DOHH2 (cell line): ENCODE results near the gene PRDM7.

Experiments used
- CTCF ChIP-seq: fragments of 200-600 bp; sonication (generic); IDR thresholded peaks from one replicate; pipeline ENCODE4 v1.5.1; 2014; ENCODE audit warnings: antibody characterized with exemption, mild to moderate bottlenecking, low read depth, low read length; ENCODE audit not compliant: poor library complexity, severe bottlenecking
- EZH2phosphoT487 ChIP-seq: fragments of 200-600 bp; sonication (generic); IDR thresholded peaks from 2 replicates; pipeline ENCODE4 v1.6.1; 2017; ENCODE audit warnings: borderline replicate concordance, mild to moderate bottlenecking, antibody characterized with exemption, low read length, moderate library complexity, mixed read lengths

DNA sequence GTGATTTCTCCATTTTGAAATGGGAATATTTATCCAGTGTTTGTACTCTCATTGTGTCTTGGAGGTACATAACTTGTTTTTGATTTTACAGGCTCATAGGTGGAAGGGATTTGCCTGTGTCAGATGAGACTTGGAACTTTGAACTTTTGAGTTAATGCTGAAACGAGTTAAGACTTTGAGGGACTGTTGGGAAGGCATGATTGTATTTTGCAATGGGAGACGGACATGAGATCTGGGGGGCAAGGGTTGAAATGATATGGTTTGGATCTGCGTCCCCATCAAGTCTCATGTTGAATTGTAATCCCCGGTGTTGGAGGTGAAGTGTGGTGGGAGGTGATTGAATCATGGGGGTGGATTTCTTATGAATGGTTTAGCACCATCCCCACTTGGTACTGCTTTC, 21.8 kb downstream of the PRDM7 start:
- no peak for TF ChIP-seq CTCF
- TF ChIP-seq EZH2phosphoT487 = no peak
